IMR-90 (cell line): ENCODE measurements around the gene PGLYRP3. TPM values are rescaled to one million over a fixed set of nuclear protein-coding genes. Genes with fewer than 3 reads are reported as not detected.

ENCODE experiments used
- ATAC-seq: fragments of 200-7000 bp; cut with Tn5 transposase; 2 replicates; pipeline ENCODE4 v1.9.1; 2020; ENCODE audit warnings: low read depth, mild to moderate bottlenecking, moderate library complexity
- BruUV-seq: library from RNA; stranded (reverse); fragments of 400-500 nt; replicated peaks from 2 replicates; lab custom pipeline; 2021; lab: Mats Ljungman, UMichigan
- CTCF ChIA-PET: fragments of 300-600 bp; formaldehyde crosslinking; extraction: SDS; loops from one replicate; lab custom pipeline; 2021; ENCODE audit warnings: antibody characterized with exemption; lab: Yijun Ruan, JAX
- POLR2A ChIA-PET: fragments of 300-600 bp; sonication (Branson Sonifier 250); formaldehyde crosslinking; loops from one replicate; lab custom pipeline; 2022; ENCODE audit warnings: antibody characterized with exemption; ENCODE audit not compliant: unreplicated experiment; lab: Charles Lee
- DNase-seq: peaks from one replicate; pipeline ENCODE4 v3.0.0; 2013
- H2AFZ ChIP-seq: replicated peaks from 2 replicates; pipeline ENCODE3; 2013; ENCODE audit warnings: low read length, mild to moderate bottlenecking; ENCODE audit not compliant: poor library complexity
- H2AK5ac ChIP-seq: 2 replicates; pipeline ENCODE4 v1.6.1; 2013; ENCODE audit warnings: low read depth, low read length, inconsistent platforms
- H2AK9ac ChIP-seq: replicated peaks from 2 replicates; pipeline ENCODE3; 2013; ENCODE audit warnings: mild to moderate bottlenecking, low read depth, low read length, moderate library complexity; ENCODE audit not compliant: poor library complexity
- H2BK120ac ChIP-seq: 2 replicates; pipeline ENCODE4 v1.6.1; 2013; ENCODE audit warnings: low read depth, low read length, inconsistent platforms
- H2BK15ac ChIP-seq: 3 replicates; pipeline ENCODE4 v1.6.1; 2013; ENCODE audit warnings: low read depth, low read length, inconsistent platforms
- H2BK20ac ChIP-seq: 2 replicates; pipeline ENCODE4 v1.6.1; 2013; ENCODE audit warnings: low read depth, mild to moderate bottlenecking, inconsistent platforms, low read length, moderate library complexity
- H2BK5ac ChIP-seq: 2 replicates; pipeline ENCODE4 v1.6.1; 2013; ENCODE audit warnings: mild to moderate bottlenecking, low read depth, low read length, inconsistent platforms; ENCODE audit not compliant: poor library complexity, severe bottlenecking
- H3K14ac ChIP-seq: replicated peaks from 2 replicates; pipeline ENCODE4 v1.6.1; 2013; ENCODE audit warnings: low read depth, low read length, inconsistent platforms
- H3K18ac ChIP-seq: 2 replicates; pipeline ENCODE4 v1.6.1; 2013; ENCODE audit warnings: low read depth, low read length, control low read depth
- H3K23ac ChIP-seq: 2 replicates; pipeline ENCODE4 v1.6.1; 2013; ENCODE audit warnings: low read depth, low read length, inconsistent platforms
- H3K27ac ChIP-seq: 2 replicates; pipeline ENCODE4 v1.5.1; 2013; ENCODE audit warnings: mild to moderate bottlenecking, control low read depth, low read length; ENCODE audit not compliant: insufficient read depth
- H3K27me3 ChIP-seq: 2 replicates; pipeline ENCODE4 v1.6.1; 2013; ENCODE audit warnings: low read length; ENCODE audit not compliant: control insufficient read depth, insufficient read depth
- H3K36me3 ChIP-seq: 2 replicates; pipeline ENCODE4 v1.6.1; 2013; ENCODE audit warnings: low read length, mixed read lengths; ENCODE audit not compliant: control insufficient read depth, insufficient read depth
- H3K4ac ChIP-seq: 2 replicates; pipeline ENCODE4 v1.6.1; 2013; ENCODE audit warnings: low read depth, low read length, inconsistent platforms
- H3K4me1 ChIP-seq: 2 replicates; pipeline ENCODE4 v1.6.1; 2013; ENCODE audit warnings: low read length, mixed read lengths; ENCODE audit not compliant: control insufficient read depth, insufficient read depth
- H3K4me2 ChIP-seq: 2 replicates; pipeline ENCODE4 v1.6.1; 2013; ENCODE audit warnings: low read depth, mild to moderate bottlenecking, control low read depth, low read length, moderate library complexity
- H3K4me3 ChIP-seq: 2 replicates; pipeline ENCODE4 v1.5.1; 2013; ENCODE audit warnings: low read depth, mild to moderate bottlenecking, control low read depth, low read length, moderate library complexity; ENCODE audit not compliant: insufficient read depth
- H3K56ac ChIP-seq: 2 replicates; pipeline ENCODE4 v1.6.1; 2013; ENCODE audit warnings: low read length, inconsistent platforms; ENCODE audit not compliant: insufficient read depth; ENCODE audit errors: extremely low read depth
- H3K79me1 ChIP-seq, 2 experiments: 2 replicates each; pipeline ENCODE4 v1.6.1; 2013; ENCODE audit warnings: low read length in 2 of 2, inconsistent platforms in 1 of 2, low read depth in 1 of 2
- H3K9ac ChIP-seq: 2 replicates; pipeline ENCODE4 v1.6.1; 2013; ENCODE audit warnings: low read depth, low read length, control low read depth
- H3K9me1 ChIP-seq: 2 replicates; pipeline ENCODE4 v1.6.1; 2013; ENCODE audit warnings: low read length, inconsistent platforms; ENCODE audit not compliant: insufficient read depth
- H3K9me3 ChIP-seq: 2 replicates; pipeline ENCODE4 v1.6.1; 2013; ENCODE audit warnings: low read length; ENCODE audit not compliant: control insufficient read depth, insufficient read depth
- H4K20me1 ChIP-seq: 2 replicates; pipeline ENCODE4 v1.6.1; 2013; ENCODE audit warnings: low read length, inconsistent platforms; ENCODE audit not compliant: insufficient read depth
- H4K5ac ChIP-seq: 2 replicates; pipeline ENCODE4 v1.6.1; 2013; ENCODE audit warnings: mild to moderate bottlenecking, low read depth, low read length, control low read depth
- H4K8ac ChIP-seq, 2 experiments: 2 replicates each; pipeline ENCODE4 v1.6.1; 2013; ENCODE audit warnings: low read depth in 2 of 2, low read length in 2 of 2, control low read depth in 1 of 2, inconsistent platforms in 1 of 2
- H4K91ac ChIP-seq: 2 replicates; pipeline ENCODE4 v1.6.1; 2013; ENCODE audit warnings: low read depth, low read length, inconsistent platforms; ENCODE audit not compliant: insufficient read depth
- RFX5 ChIP-seq: IDR thresholded peaks from 2 replicates; pipeline ENCODE4 v1.8.0; 2012; ENCODE audit warnings: low read depth, mild to moderate bottlenecking, low read length, moderate library complexity
- dilution Hi-C: fragments of 300-500 bp; cut with HindIII; formaldehyde crosslinking; loops from one replicate; pipeline ENCODE4 v1.14.3; 2018; ENCODE audit warnings: low sequenced_read_pairs; ENCODE audit not compliant: unreplicated experiment
- in situ Hi-C: fragments of 300-500 bp; cut with MboI; formaldehyde crosslinking; loops from 3 replicates; pipeline ENCODE4 v1.14.3; 2019; ENCODE audit warnings: low sequenced_read_pairs, inconsistent platforms, mixed read lengths
- intact Hi-C: fragments of 100-400 bp; cut with micrococcal nuclease; formaldehyde crosslinking; loops from 2 replicates; pipeline ENCODE4 v1.10.0; 2022
- polyA plus RNA-seq, 3 experiments: library from polyadenylated mRNA; depleted of rRNA; stranded (reverse); fragments of >200 nt; gene quantifications; 2 replicates each; pipeline ENCODE4 v1.2.3, GENCODE V29; 2012; ENCODE audit warnings: low replicate concordance in 1 of 3
- total RNA-seq: library from RNA; depleted of rRNA; stranded (reverse); fragments of >200 nt; gene quantifications from 2 replicates; pipeline ENCODE4 v1.2.3, GENCODE V29; 2012

Gene PGLYRP3
- total and polyA plus RNA-seq, 2 of the 4 experiments (the other 2 are of a cell fraction) = not detected

DNA sequence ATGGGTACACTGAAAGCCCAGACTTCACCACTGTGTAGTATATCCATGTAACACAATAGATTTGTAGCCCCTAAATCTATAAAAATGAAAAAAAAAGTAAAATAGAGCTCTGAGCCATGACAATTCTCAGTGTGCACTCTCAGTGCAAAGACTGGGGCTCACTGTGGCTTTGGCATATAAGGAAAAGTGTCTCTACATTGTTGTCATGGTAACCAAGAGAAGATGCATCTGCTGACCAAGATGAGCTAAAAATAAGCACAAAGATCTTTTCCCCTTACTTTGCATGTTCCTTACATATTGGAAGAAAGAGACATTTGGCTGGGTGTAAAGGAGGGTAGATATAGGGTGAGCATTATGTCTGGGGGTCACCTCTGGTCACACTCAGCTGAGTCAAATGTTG lies 23.9 kb upstream of the PGLYRP3 start:
- DNase-seq (no peak), ATAC-seq (no peak)
- dilution Hi-C loops = no loop called here
- intact Hi-C loops = no loop called here
- H2BK20ac ChIP-seq = no peak overlapping the region
- no peaks in the 10 kb centered on the region for H3K9me3 ChIP-seq
- no peak overlapping the region for H2BK15ac ChIP-seq
- H2AK5ac ChIP-seq = no peak overlapping the region
- CTCF ChIA-PET = interaction anchor here (0.6 kb wide), 1 partner anchor 68 kb away, joined by 3 read pairs; no protein-coding TSS in a partner anchor
- no peak overlapping the region for H4K8ac ChIP-seq
- no peak overlapping the region for H4K91ac ChIP-seq
- no peaks in the 10 kb centered on the region for H4K20me1 ChIP-seq
- H3K9ac ChIP-seq = no peak overlapping the region
- no peaks in the 10 kb centered on the region for H3K79me1 ChIP-seq
- no peak overlapping the region for H4K5ac ChIP-seq
- no peaks in the 10 kb centered on the region for H3K4me1 ChIP-seq
- no peaks in the 10 kb centered on the region; the same call in 1 of the 2 replicates for H3K27me3 ChIP-seq
- H2AFZ ChIP-seq = no peak overlapping the region
- H3K4ac ChIP-seq = no peak overlapping the region
- no TSS peak for BruUV-seq
- TF ChIP-seq RFX5 = no peak
- no peak overlapping the region for H3K56ac ChIP-seq
- H3K9me1 ChIP-seq = no peaks in the 10 kb centered on the region
- H3K4me3 ChIP-seq = no peak overlapping the region
- POLR2A ChIA-PET = no interaction called here
- H3K18ac ChIP-seq = no peak overlapping the region
- in situ Hi-C loops = no loop called here
- no peak overlapping the region for H3K14ac ChIP-seq
- H2AK9ac ChIP-seq = no peak overlapping the region
- H2BK120ac ChIP-seq = no peak overlapping the region
- no peak overlapping the region for H3K27ac ChIP-seq
- H3K23ac ChIP-seq = no peak overlapping the region
- H3K4me2 ChIP-seq = no peak overlapping the region
- no peaks in the 10 kb centered on the region for H3K36me3 ChIP-seq
- H2BK5ac ChIP-seq = no peak overlapping the region
